Choroid plexus epithelial cell (primary cell): Measurements from ENCODE around the gene RBM33.

ENCODE experiments used
- DNase-seq: peaks from one replicate; pipeline ENCODE4 v3.0.0-alpha.2; 2010; ENCODE audit warnings: low read depth
- H3K4me3 ChIP-seq: 2 replicates; pipeline ENCODE4 v1.5.1; 2011; ENCODE audit warnings: low read depth, mild to moderate bottlenecking, control low read depth, low read length, moderate library complexity
- TF ChIP-seq, protein P1 (sequence below): conservative IDR thresholded peaks from 2 replicates; pipeline ENCODE4 v1.5.1; 2011; ENCODE audit warnings: low read depth, mild to moderate bottlenecking, control low read depth, inconsistent platforms, low read length, moderate library complexity

The RBM33 gene

GRCh38 chr7:155724327-155725005 is 80.0 kb downstream of the RBM33 start:
- TF ChIP-seq, protein P1, sequence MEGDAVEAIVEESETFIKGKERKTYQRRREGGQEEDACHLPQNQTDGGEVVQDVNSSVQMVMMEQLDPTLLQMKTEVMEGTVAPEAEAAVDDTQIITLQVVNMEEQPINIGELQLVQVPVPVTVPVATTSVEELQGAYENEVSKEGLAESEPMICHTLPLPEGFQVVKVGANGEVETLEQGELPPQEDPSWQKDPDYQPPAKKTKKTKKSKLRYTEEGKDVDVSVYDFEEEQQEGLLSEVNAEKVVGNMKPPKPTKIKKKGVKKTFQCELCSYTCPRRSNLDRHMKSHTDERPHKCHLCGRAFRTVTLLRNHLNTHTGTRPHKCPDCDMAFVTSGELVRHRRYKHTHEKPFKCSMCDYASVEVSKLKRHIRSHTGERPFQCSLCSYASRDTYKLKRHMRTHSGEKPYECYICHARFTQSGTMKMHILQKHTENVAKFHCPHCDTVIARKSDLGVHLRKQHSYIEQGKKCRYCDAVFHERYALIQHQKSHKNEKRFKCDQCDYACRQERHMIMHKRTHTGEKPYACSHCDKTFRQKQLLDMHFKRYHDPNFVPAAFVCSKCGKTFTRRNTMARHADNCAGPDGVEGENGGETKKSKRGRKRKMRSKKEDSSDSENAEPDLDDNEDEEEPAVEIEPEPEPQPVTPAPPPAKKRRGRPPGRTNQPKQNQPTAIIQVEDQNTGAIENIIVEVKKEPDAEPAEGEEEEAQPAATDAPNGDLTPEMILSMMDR = peak; percentile 22
- DNase-seq = no peak
- H3K4me3 ChIP-seq = no peak overlapping the region

DNA sequence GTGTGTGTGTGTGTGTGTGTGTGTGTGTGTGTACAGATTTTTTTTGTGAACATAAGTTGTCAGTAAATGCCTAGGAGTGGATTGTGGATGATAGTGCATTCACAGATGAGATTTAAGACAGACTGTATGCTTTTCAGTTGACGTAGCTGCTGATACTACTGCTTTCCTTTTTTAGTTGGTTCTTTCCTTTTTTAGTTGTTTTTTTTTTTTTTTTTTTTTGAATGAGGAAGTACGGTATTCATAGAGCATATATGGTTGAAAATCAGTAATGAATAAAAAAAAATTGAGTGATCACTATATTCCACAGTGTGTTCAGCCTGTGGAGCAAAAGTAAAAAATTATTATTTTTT is 80.5 kb downstream of the RBM33 start:
- H3K4me3 ChIP-seq = no peak overlapping the region
- DNase-seq = no peak
- TF ChIP-seq, protein P1 = no peak

DNA sequence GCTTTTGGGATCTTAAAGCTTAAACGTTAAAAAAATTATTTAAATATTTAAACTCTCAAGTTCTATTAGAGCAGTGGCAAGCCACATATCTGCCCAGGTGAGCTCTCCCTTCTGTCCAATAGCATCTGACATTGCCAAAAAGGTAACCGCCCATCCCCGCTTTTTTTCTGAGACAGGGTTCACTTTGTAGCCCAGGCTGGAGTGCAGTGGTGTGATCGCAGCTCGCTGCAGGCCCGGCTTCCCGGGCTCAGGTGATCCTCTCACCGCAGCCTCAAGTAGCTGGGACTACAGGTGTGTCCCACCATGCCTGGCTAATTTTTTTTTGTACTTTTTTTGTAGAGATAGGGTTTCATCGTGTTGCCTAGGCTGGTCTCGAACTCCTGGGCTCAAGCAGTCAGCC is 83.2 kb downstream of the RBM33 start:
- TF ChIP-seq, protein P1 = no peak

DNA sequence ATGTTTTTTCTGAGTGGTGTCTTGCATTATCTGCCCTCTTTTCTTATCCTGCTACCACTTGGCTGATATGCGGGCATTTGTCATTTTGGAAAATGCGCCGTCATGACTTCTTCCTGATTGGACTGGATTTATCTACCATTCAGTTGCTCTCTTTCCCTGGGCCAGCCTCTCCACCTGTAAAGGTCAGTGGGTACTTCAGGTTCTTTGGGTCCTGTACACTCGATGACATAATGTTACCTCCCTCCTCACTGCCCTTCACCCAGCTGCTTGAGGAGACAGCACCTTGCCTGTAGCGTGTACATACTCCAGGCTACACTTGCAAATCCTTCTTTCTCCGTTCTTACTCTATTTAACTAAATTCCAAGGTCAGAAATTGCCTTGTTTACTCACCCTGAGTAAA is 83.7 kb downstream of the RBM33 start:
- no peak for DNase-seq
- no peak overlapping the region for H3K4me3 ChIP-seq
- TF ChIP-seq, protein P1 = no peak

More for the DNA sequence above, 83.2 kb downstream of the RBM33 start:
- DNase-seq = no peak
- no peak overlapping the region for H3K4me3 ChIP-seq

- TF ChIP-seq, protein P1 = no peak
- peak; percentile 67 for DNase-seq
- no peak overlapping the region for H3K4me3 ChIP-seq
Observed at GRCh38 chr7:155729847-155730246, 85.4 kb downstream of the RBM33 start.

GRCh38 chr7:155731380-155731779 is 86.9 kb downstream of the RBM33 start:
- no peak overlapping the region for H3K4me3 ChIP-seq
- peak; percentile 41 for DNase-seq
- TF ChIP-seq, protein P1 = no peak

- TF ChIP-seq, protein P1 = no peak
- H3K4me3 ChIP-seq = no peak overlapping the region
- DNase-seq = no peak
Observed at GRCh38 chr7:155731871-155732270, 87.4 kb downstream of the RBM33 start.
